Bronchial epithelial cell (primary cell): ENCODE results near the gene WDR64. TPM values are rescaled to one million over a fixed set of nuclear protein-coding genes. Genes with fewer than 3 reads are reported as not detected.
A peak's percentile ranks its signal among the peaks of the same experiment; 100 is the strongest.

Experiments
- DNase-seq: peaks from one replicate; pipeline ENCODE4 v3.0.0-alpha.2; 2010; ENCODE audit warnings: low read depth
- FAIRE-seq: peaks from 2 replicates; lab custom pipeline; 2011; peaks lifted over from hg19 to GRCh38; lab: Jason Lieb, UNC
- H3K27me3 ChIP-seq: 2 replicates; pipeline ENCODE4 v1.5.1; 2011; ENCODE audit warnings: low read length; ENCODE audit not compliant: control insufficient read depth, insufficient read depth
- H3K36me3 ChIP-seq: 2 replicates; pipeline ENCODE4 v1.5.1; 2011; ENCODE audit warnings: low read length; ENCODE audit not compliant: control insufficient read depth, insufficient read depth
- H3K4me3 ChIP-seq: 2 replicates; pipeline ENCODE4 v1.5.1; 2011; ENCODE audit warnings: mild to moderate bottlenecking, low read depth, low read length, control low read depth
- total RNA-seq: library from RNA; depleted of rRNA; stranded (reverse); fragments of >200 nt; gene quantifications from 2 replicates; pipeline ENCODE4 v1.2.1, GENCODE V29; 2014
- TF ChIP-seq, protein P1 (sequence below): IDR thresholded peaks from 2 replicates; pipeline ENCODE4 v1.5.1; 2011; ENCODE audit warnings: mild to moderate bottlenecking, moderate library complexity, low read length, control low read depth, inconsistent platforms; ENCODE audit not compliant: insufficient read depth, severe bottlenecking

WDR64 gene
- total RNA-seq, 1 donor from 2014 or later = not detected

DNA sequence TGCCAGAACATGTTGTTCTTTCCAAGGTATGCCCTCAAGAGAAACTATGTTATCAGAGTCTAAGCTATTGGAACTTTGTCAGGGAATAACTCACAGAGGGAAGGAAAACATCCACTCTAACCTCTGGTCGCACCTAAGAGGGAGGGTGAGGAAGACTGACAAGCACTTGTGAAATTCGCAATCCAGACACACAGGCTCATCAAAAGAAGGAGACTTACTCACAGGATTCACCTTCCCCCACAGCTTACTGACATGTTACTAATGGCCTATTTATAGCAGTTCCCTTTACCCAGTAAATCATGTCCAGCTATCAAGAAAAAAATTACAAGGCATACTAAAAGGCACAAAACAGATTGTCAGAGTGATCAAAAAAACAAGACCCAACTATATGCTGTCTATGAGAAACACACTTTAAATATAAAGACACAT is 36.9 kb downstream of the WDR64 start:
- FAIRE-seq = peak; percentile 91
- Histone ChIP-seq H3K27me3 (no peaks in the 10 kb centered on the region), H3K4me3 (no peak overlapping the region), H3K36me3 (no peaks in the 10 kb centered on the region)
- TF ChIP-seq, protein P1, sequence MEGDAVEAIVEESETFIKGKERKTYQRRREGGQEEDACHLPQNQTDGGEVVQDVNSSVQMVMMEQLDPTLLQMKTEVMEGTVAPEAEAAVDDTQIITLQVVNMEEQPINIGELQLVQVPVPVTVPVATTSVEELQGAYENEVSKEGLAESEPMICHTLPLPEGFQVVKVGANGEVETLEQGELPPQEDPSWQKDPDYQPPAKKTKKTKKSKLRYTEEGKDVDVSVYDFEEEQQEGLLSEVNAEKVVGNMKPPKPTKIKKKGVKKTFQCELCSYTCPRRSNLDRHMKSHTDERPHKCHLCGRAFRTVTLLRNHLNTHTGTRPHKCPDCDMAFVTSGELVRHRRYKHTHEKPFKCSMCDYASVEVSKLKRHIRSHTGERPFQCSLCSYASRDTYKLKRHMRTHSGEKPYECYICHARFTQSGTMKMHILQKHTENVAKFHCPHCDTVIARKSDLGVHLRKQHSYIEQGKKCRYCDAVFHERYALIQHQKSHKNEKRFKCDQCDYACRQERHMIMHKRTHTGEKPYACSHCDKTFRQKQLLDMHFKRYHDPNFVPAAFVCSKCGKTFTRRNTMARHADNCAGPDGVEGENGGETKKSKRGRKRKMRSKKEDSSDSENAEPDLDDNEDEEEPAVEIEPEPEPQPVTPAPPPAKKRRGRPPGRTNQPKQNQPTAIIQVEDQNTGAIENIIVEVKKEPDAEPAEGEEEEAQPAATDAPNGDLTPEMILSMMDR = no peak
- peak; percentile 100 for DNase-seq

DNA sequence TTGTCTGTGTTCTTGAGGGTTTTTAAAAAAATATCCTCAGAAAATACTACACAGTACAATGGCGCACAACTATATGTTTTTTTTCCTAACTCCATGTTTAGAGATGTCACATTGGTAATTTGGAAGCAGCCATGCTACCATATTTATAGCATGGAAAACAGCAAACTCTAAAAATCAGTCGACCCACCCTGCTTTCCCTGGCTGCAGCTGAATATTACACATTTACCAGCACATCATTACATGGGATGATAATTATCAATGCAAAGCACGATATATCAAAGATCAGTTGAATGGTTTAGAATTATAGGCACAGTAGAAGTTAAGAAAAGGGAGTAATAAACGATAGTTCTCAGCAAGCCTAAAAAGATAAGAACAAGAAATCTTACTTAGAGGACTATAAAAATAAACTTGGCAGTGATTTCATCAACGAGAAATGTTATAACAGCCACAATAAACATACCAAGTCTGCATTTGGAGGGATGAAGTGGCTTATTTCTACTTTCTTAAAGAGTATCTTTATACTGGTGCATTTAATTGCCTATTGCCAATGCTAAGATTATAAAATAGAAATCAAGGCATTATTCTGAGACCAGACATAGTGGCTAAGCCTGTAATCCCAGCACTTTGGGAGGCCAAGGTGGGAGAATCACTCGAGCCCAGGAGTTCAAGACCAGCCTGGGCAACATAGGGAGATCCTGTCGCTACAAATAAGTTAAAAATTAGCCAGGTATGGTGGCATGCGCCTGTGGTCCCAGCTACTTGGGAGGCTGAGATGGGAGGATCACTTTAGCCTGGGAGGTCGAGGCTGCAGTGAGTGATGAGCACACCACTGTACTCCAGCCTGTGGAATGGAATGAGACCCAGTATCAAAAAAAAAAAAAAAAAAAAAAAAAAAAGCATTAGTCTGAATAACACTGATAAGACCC is 43.4 kb downstream of the WDR64 start:
- Histone ChIP-seq H3K27me3 (no peaks in the 10 kb centered on the region), H3K36me3 (no peaks in the 10 kb centered on the region), H3K4me3 (no peak overlapping the region)
- no peak for FAIRE-seq
- TF ChIP-seq, protein P1 = no peak
- DNase-seq = no peak

DNA sequence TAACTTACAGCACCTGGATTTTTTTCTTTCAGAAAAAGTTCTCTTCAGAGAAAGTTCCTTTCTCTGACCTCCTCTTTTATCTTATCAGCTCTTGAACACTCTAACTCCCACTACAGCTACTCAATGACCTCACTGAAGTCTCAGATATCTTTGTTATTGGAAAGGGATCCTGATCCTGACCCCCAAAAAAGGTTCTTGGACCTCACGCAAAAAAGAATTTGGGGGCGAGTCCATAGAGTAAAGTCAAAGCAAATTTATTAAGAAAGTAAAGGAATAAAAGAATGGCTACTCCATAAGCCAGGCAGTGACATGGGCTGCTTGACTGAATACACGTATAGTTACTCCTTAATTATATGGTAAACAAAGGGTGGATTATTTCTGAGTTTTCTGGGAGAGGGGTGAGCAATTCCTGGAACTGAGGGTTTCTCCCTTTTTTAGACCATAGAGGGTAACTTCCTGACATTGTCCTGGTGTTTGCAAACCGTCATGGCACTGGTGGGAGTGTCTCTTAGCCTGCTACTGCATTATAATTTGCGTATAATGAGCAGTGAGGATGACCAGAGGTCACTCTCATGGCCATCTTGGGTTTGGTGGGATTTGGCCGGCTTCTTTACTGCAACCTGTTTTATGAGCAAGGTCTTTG is 44.2 kb downstream of the WDR64 start:
- no peak for FAIRE-seq
- TF ChIP-seq, protein P1 = no peak

DNA sequence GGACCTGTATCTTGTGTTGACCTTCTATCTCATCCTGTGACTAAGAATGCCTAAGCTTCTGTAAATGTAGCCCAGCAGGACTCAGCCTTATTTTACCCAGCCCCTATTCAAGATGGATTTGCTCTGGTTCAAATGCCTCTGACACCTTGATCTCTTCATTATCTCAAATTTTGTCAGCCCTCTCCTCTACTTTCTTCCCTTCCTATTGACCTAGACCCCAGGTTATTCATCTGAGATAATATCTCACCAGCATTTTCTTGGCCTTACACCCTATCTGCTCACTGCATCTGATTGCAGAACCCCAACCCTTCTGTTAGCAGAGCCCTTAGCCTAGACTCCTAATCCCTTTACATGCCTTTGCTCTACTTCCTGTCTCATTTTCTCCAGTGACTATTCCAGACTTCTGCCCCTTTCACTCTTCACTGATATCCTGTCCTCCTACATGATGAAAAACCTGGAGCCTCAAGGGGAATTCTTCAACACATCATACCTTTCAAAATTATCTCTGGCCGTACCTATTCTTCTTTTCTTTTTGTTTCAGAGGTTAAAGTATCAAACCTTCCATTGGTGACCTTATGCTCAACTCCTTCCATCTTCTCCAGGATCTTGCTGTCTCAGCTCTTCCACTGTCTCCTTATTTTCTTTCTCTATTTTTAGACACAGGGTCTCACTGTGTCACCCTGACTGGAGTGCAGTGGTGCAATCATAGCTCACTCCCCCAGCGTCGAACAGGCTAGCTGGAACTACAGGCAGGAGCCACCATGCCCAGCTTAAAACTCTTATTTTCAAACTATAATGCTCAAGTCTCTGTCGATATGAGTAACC is 44.9 kb downstream of the WDR64 start:
- H3K27me3 ChIP-seq = no peaks in the 10 kb centered on the region
- TF ChIP-seq, protein P1 = no peak
- H3K4me3 ChIP-seq = no peak overlapping the region
- FAIRE-seq = no peak
- DNase-seq = no peak
- H3K36me3 ChIP-seq = no peaks in the 10 kb centered on the region

More for the DNA sequence above, 44.2 kb downstream of the WDR64 start:
- Histone ChIP-seq H3K36me3 (no peaks in the 10 kb centered on the region), H3K27me3 (no peaks in the 10 kb centered on the region), H3K4me3 (no peak overlapping the region)
- no peak for DNase-seq

DNA sequence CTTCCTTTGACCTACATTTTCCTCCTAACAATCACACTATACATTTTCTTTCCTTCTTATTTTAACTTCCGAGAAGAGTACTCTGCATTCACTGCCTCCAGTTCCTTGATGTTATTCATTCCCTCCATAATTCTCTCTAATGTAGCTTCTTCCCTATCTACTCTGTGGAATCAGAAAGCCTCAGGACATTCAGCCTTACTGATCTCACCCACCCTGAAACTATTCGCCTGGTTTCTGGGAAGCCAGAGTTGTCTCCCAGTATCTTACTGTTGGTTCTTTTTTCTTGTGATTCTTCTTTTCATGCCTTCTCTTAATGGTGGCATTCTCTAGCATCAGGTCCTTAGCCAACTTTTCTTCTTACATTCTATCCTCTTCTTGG is 45.5 kb downstream of the WDR64 start:
- Histone ChIP-seq H3K27me3 (no peaks in the 10 kb centered on the region), H3K36me3 (no peaks in the 10 kb centered on the region)
- no peak for FAIRE-seq

More for the DNA sequence above, 45.5 kb downstream of the WDR64 start:
- no peak for DNase-seq
- no peak overlapping the region for H3K4me3 ChIP-seq
- TF ChIP-seq, protein P1 = no peak
